Mesothelial cell of epicardium (in vitro differentiated cells): ENCODE data around the gene MARK4. TPM values are rescaled to one million over a fixed set of nuclear protein-coding genes. Genes with fewer than 3 reads are reported as not detected.

Experiments
- DNase-seq, 2 experiments: peaks; one replicate each; pipeline ENCODE4 v3.0.0; 2021; ENCODE audit warnings: low spot score in 2 of 2; ENCODE audit not compliant: unreplicated experiment in 2 of 2
- H3K27ac Mint-ChIP-seq: 2 replicates; pipeline ENCODE4 v1.8.0; 2021; ENCODE audit warnings: mixed read lengths
- H3K27me3 Mint-ChIP-seq: 2 replicates; pipeline ENCODE4 v1.8.0; 2021; ENCODE audit warnings: low read depth, mixed read lengths
- H3K36me3 Mint-ChIP-seq: 2 replicates; pipeline ENCODE4 v1.8.0; 2021; ENCODE audit warnings: mixed read lengths
- H3K4me1 Mint-ChIP-seq: 2 replicates; pipeline ENCODE4 v1.8.0; 2021; ENCODE audit warnings: mixed read lengths
- H3K4me3 Mint-ChIP-seq: 2 replicates; pipeline ENCODE4 v1.8.0; 2021; ENCODE audit warnings: mild to moderate bottlenecking, moderate library complexity, mixed read lengths
- H3K9me3 Mint-ChIP-seq: 2 replicates; pipeline ENCODE4 v1.8.0; 2021; ENCODE audit warnings: mixed read lengths
- CTCF ChIP-seq: fragments of 200-600 bp; sonication (generic); IDR thresholded peaks from one replicate; pipeline ENCODE4 v1.5.0; 2021; ENCODE audit warnings: antibody characterized with exemption; ENCODE audit not compliant: unreplicated experiment
- total RNA-seq: library from RNA; stranded (reverse); gene quantifications from 3 replicates; pipeline ENCODE4 v1.2.1, GENCODE V29; 2021

MARK4 gene
- total RNA-seq, 1 donor from 2014 or later: 63.7 TPM

GRCh38 chr19:45339629-45340028 lies 88.6 kb downstream of the MARK4 start:
- peaks cover 9% of the 10 kb centered on the region for H3K27me3 Mint-ChIP-seq
- H3K36me3 Mint-ChIP-seq: no peaks in the 10 kb centered on the region

GRCh38 chr19:45340232-45340898 lies 89.3 kb downstream of the MARK4 start, which contains the start of gene KLC3:
Gene KLC3 (plus strand): TSS chr19:45340750. CDS start chr19:45345542, 4,792 bp downstream.
- peak in 1 of 2 experiments; percentile 74 for DNase-seq
- no peak within 1 kb of the TSS for H3K27ac Mint-ChIP-seq
- no peaks in the 10 kb centered on the region for H3K9me3 Mint-ChIP-seq
- no peak for TF ChIP-seq CTCF
- peaks cover 13% of the 10 kb centered on the region for H3K27me3 Mint-ChIP-seq
- no peaks in the 10 kb centered on the region for H3K36me3 Mint-ChIP-seq
- H3K4me3 Mint-ChIP-seq: peak within 1 kb of the TSS; percentile 59
- peaks cover 5% of the 10 kb centered on the region for H3K4me1 Mint-ChIP-seq

More at GRCh38 chr19:45339629-45340028, 88.6 kb downstream of the MARK4 start:
- peaks cover 2% of the 10 kb centered on the region for H3K4me1 Mint-ChIP-seq
- TF ChIP-seq CTCF: no peak
- DNase-seq: no peak
- H3K27ac Mint-ChIP-seq: no peak overlapping the region
- H3K4me3 Mint-ChIP-seq: no peak overlapping the region
- H3K9me3 Mint-ChIP-seq: no peaks in the 10 kb centered on the region

- H3K27me3 Mint-ChIP-seq: peaks cover 16% of the 10 kb centered on the region
- peaks cover 5% of the 10 kb centered on the region for H3K4me1 Mint-ChIP-seq
- H3K27ac Mint-ChIP-seq: no peak overlapping the region
- TF ChIP-seq CTCF: no peak
- no peaks in the 10 kb centered on the region for H3K9me3 Mint-ChIP-seq
- H3K36me3 Mint-ChIP-seq: no peaks in the 10 kb centered on the region
- no peak overlapping the region for H3K4me3 Mint-ChIP-seq
- no peak for DNase-seq
These were observed 89.9 kb downstream of the MARK4 start for GRCh38 chr19:45340899-45341453.

GRCh38 chr19:45342911-45343310 lies 91.8 kb downstream of the MARK4 start:
- Mint-ChIP-seq H3K27ac (no peak overlapping the region), H3K27me3 (peaks cover 26% of the 10 kb centered on the region), H3K9me3 (no peaks in the 10 kb centered on the region), H3K4me1 (peaks cover 5% of the 10 kb centered on the region), H3K4me3 (no peak overlapping the region), H3K36me3 (no peaks in the 10 kb centered on the region)
- DNase-seq: no peak
- no peak for TF ChIP-seq CTCF

GRCh38 chr19:45344621-45345505 lies 93.8 kb downstream of the MARK4 start:
- TF ChIP-seq CTCF: no peak
- DNase-seq: no peak
- Mint-ChIP-seq H3K36me3 (peaks cover 6% of the 10 kb centered on the region), H3K27ac (no peak overlapping the region), H3K4me3 (no peak overlapping the region), H3K27me3 (peaks cover 26% of the 10 kb centered on the region), H3K4me1 (peaks cover 5% of the 10 kb centered on the region), H3K9me3 (no peaks in the 10 kb centered on the region)
